K562 (cell line): ENCODE data around the gene SAP30BP. TPM values are rescaled to one million over a fixed set of nuclear protein-coding genes. Genes with fewer than 3 reads are reported as not detected.

Source experiments
- BHLHE40 ChIP-seq: IDR thresholded peaks from 2 replicates; pipeline ENCODE4 v1.6.1; 2011; ENCODE audit warnings: low read length, improper control_type of control experiment
- BRCA1 ChIP-seq, 2 experiments: fragments of 450-650 bp in 1 of 2; sonication (generic) in 1 of 2; formaldehyde crosslinking in 1 of 2; IDR thresholded peaks; 2 replicates each; pipeline versions ENCODE4 v1.5.0 to v1.6.1; 2017 to 2020; ENCODE audit warnings: mild to moderate bottlenecking in 1 of 2, missing genetic modification reagents in 1 of 2
- FOXK1 ChIP-seq: sonication (generic); formaldehyde crosslinking; IDR thresholded peaks from 2 replicates; pipeline ENCODE4 v1.8.0; 2022; ENCODE audit warnings: missing genetic modification reagents, mild to moderate bottlenecking, borderline replicate concordance
- HEY1 ChIP-seq: fragments of 250-450 bp; sonication (Bioruptor Pico); IDR thresholded peaks from 2 replicates; pipeline ENCODE4 v1.5.0; 2020; ENCODE audit warnings: mild to moderate bottlenecking, moderate library complexity, borderline replicate concordance
- ILF3 ChIP-seq: fragments of 450-650 bp; IDR thresholded peaks from 2 replicates; pipeline ENCODE4 v1.6.1; 2018; ENCODE audit warnings: antibody characterized with exemption, mild to moderate bottlenecking, moderate library complexity, borderline replicate concordance
- RFX7 ChIP-seq: fragments of 250-450 bp; sonication (Bioruptor Pico); IDR thresholded peaks from 2 replicates; pipeline ENCODE4 v1.5.1; 2021; ENCODE audit warnings: mild to moderate bottlenecking
- SIX5 ChIP-seq, 2 experiments: IDR thresholded peaks; 2 replicates each; pipeline ENCODE4 v1.6.1; 2011; ENCODE audit warnings: low read length in 2 of 2, borderline replicate concordance in 1 of 2, low read depth in 1 of 2, mild to moderate bottlenecking in 1 of 2, moderate library complexity in 1 of 2; ENCODE audit not compliant: insufficient read depth in 1 of 2
- SMARCA5 ChIP-seq: fragments of 450-650 bp; IDR thresholded peaks from 2 replicates; pipeline ENCODE4 v1.6.1; 2016
- TRIM28 ChIP-seq: fragments of 450-650 bp; IDR thresholded peaks from 2 replicates; pipeline ENCODE4 v1.6.1; 2017
- ZBTB8A ChIP-seq: fragments of 450-650 bp; IDR thresholded peaks from 2 replicates; pipeline ENCODE4 v1.6.1; 2018; ENCODE audit warnings: mild to moderate bottlenecking, moderate library complexity; ENCODE audit not compliant: partially characterized antibody
- ZNF224 ChIP-seq: sonication (generic); formaldehyde crosslinking; IDR thresholded peaks from 2 replicates; pipeline ENCODE4 v1.8.0; 2022; ENCODE audit warnings: mild to moderate bottlenecking, missing genetic modification reagents
- polyA plus RNA-seq, 8 experiments: library from polyadenylated mRNA; depleted of rRNA in 4 of 8; stranded (reverse) in 5 of 8; unstranded in 3 of 8; fragments of >200 nt; fragmentation: Nextera tagmentation in 2 of 8; fragmentation: Illumina TruSeq in 1 of 8; extraction: Ambion mirVana in 2 of 8; extraction: Trizol in 1 of 8; gene quantifications; 2 replicates each; pipeline versions ENCODE4 v1.2.1 to v1.2.3, GENCODE V29; 2011 to 2014; ENCODE audit warnings: inconsistent platforms in 1 of 8, missing spikeins in 1 of 8
- total RNA-seq, 7 experiments: library from RNA; depleted of rRNA in 6 of 7; stranded (reverse); fragments of >200 nt in 6 of 7; fragmentation: Illumina TruSeq in 2 of 7; extraction: Trizol in 2 of 7; gene quantifications; 2 replicates each; pipeline versions ENCODE4 v1.2.1 to v1.2.3, GENCODE V29; 2011 to 2021; ENCODE audit warnings: low replicate concordance in 1 of 7
- TF ChIP-seq, protein P1 (sequence below): fragments of 250-450 bp; sonication (Bioruptor Pico); IDR thresholded peaks from 2 replicates; pipeline ENCODE4 v1.5.0; 2022; ENCODE audit warnings: mild to moderate bottlenecking
- TF ChIP-seq, protein P2 (sequence below): sonication (generic); formaldehyde crosslinking; IDR thresholded peaks from 2 replicates; pipeline ENCODE4 v1.8.1; 2022; ENCODE audit warnings: missing genetic modification reagents
- TF ChIP-seq, protein P3 (sequence below): fragments of 200-800 bp; sonication (Bioruptor generic); IDR thresholded peaks from 2 replicates; pipeline ENCODE4 v1.6.1; 2016; ENCODE audit warnings: missing genetic modification characterization, missing compliant biosample characterization
- TF ChIP-seq, protein P4 (sequence below): fragments of 250-450 bp; sonication (Bioruptor Pico); IDR thresholded peaks from 2 replicates; pipeline ENCODE4 v1.5.0; 2021; ENCODE audit warnings: mild to moderate bottlenecking, moderate library complexity

SAP30BP gene
- total and polyA plus RNA-seq, 9 of the 15 experiments (the other 6 are each of a cell fraction or from before 2014, with no cell fraction given) = 45.3 to 154 (median 71.7) TPM

DNA sequence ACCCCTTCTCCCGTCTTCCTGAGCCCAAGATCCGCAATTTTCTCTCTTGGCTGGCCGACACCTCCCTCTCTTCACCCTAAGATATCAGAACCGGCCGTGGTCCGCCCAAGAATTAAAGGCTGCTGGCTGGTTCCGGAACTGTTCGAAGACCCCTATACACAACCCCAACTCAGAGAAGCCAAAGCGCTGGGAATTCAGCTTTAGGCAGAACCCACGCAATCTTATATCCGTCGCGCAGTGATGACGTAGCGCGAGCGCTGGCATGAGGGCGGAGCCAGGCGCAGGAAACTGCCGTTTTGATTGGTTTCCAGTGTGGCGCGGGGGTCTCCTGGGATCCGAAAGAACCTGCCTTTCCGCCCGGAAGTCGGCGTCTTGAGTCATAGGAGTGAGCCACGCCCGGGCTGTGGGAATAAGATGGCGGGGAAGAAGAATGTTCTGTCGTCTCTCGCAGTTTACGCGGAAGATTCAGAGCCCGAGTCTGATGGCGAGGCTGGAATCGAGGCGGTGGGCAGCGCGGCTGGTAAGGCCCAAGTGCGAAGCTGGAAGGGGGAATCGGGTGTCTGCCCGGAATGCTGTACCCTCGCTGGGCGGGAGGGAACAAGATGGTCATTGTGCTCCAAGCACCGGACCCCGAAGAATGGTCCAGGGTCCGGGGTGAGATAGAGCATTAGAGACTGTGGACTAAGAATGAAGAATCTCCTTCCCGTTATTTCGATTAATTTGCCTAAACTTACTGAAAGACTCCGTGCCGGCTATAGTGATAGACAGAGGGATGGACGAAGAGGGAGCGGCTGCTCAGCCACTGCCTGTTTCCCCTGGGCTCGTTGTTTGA, at the start of gene SAP30BP, which contains the start of gene RECQL5 (continued):
- TF ChIP-seq HEY1 (no peak), BHLHE40 (no peak), TRIM28 (no peak), SMARCA5 (no peak), FOXK1 (no peak), ZBTB8A (no peak), RFX7 (CRISPR knock-in tag) (no peak), BRCA1 (IDR thresholded peaks at IDR 0.05) (no peak), BRCA1 (CRISPR knock-in tag; IDR thresholded peaks at IDR 0.05) (no peak), ILF3 (no peak), ZNF224 (CRISPR knock-in tag) (no peak), SIX5 (IDR thresholded peaks at IDR 0.05; ENCODE audit: borderline replicate concordance in 1 of 2, insufficient read depth in 1 of 2, low read depth in 1 of 2, low read length in 2 of 2) (no peak)
- TF ChIP-seq, protein P1, sequence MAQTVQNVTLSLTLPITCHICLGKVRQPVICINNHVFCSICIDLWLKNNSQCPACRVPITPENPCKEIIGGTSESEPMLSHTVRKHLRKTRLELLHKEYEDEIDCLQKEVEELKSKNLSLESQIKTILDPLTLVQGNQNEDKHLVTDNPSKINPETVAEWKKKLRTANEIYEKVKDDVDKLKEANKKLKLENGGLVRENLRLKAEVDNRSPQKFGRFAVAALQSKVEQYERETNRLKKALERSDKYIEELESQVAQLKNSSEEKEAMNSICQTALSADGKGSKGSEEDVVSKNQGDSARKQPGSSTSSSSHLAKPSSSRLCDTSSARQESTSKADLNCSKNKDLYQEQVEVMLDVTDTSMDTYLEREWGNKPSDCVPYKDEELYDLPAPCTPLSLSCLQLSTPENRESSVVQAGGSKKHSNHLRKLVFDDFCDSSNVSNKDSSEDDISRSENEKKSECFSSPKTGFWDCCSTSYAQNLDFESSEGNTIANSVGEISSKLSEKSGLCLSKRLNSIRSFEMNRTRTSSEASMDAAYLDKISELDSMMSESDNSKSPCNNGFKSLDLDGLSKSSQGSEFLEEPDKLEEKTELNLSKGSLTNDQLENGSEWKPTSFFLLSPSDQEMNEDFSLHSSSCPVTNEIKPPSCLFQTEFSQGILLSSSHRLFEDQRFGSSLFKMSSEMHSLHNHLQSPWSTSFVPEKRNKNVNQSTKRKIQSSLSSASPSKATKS (CRISPR knock-in tag) = no peak
- TF ChIP-seq, protein P2, sequence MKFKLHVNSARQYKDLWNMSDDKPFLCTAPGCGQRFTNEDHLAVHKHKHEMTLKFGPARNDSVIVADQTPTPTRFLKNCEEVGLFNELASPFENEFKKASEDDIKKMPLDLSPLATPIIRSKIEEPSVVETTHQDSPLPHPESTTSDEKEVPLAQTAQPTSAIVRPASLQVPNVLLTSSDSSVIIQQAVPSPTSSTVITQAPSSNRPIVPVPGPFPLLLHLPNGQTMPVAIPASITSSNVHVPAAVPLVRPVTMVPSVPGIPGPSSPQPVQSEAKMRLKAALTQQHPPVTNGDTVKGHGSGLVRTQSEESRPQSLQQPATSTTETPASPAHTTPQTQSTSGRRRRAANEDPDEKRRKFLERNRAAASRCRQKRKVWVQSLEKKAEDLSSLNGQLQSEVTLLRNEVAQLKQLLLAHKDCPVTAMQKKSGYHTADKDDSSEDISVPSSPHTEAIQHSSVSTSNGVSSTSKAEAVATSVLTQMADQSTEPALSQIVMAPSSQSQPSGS (CRISPR knock-in tag) = no peak
- TF ChIP-seq, protein P3, sequence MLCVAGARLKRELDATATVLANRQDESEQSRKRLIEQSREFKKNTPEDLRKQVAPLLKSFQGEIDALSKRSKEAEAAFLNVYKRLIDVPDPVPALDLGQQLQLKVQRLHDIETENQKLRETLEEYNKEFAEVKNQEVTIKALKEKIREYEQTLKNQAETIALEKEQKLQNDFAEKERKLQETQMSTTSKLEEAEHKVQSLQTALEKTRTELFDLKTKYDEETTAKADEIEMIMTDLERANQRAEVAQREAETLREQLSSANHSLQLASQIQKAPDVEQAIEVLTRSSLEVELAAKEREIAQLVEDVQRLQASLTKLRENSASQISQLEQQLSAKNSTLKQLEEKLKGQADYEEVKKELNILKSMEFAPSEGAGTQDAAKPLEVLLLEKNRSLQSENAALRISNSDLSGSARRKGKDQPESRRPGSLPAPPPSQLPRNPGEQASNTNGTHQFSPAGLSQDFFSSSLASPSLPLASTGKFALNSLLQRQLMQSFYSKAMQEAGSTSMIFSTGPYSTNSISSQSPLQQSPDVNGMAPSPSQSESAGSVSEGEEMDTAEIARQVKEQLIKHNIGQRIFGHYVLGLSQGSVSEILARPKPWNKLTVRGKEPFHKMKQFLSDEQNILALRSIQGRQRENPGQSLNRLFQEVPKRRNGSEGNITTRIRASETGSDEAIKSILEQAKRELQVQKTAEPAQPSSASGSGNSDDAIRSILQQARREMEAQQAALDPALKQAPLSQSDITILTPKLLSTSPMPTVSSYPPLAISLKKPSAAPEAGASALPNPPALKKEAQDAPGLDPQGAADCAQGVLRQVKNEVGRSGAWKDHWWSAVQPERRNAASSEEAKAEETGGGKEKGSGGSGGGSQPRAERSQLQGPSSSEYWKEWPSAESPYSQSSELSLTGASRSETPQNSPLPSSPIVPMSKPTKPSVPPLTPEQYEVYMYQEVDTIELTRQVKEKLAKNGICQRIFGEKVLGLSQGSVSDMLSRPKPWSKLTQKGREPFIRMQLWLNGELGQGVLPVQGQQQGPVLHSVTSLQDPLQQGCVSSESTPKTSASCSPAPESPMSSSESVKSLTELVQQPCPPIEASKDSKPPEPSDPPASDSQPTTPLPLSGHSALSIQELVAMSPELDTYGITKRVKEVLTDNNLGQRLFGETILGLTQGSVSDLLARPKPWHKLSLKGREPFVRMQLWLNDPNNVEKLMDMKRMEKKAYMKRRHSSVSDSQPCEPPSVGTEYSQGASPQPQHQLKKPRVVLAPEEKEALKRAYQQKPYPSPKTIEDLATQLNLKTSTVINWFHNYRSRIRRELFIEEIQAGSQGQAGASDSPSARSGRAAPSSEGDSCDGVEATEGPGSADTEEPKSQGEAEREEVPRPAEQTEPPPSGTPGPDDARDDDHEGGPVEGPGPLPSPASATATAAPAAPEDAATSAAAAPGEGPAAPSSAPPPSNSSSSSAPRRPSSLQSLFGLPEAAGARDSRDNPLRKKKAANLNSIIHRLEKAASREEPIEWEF (CRISPR knock-in tag) = no peak
- TF ChIP-seq, protein P4, sequence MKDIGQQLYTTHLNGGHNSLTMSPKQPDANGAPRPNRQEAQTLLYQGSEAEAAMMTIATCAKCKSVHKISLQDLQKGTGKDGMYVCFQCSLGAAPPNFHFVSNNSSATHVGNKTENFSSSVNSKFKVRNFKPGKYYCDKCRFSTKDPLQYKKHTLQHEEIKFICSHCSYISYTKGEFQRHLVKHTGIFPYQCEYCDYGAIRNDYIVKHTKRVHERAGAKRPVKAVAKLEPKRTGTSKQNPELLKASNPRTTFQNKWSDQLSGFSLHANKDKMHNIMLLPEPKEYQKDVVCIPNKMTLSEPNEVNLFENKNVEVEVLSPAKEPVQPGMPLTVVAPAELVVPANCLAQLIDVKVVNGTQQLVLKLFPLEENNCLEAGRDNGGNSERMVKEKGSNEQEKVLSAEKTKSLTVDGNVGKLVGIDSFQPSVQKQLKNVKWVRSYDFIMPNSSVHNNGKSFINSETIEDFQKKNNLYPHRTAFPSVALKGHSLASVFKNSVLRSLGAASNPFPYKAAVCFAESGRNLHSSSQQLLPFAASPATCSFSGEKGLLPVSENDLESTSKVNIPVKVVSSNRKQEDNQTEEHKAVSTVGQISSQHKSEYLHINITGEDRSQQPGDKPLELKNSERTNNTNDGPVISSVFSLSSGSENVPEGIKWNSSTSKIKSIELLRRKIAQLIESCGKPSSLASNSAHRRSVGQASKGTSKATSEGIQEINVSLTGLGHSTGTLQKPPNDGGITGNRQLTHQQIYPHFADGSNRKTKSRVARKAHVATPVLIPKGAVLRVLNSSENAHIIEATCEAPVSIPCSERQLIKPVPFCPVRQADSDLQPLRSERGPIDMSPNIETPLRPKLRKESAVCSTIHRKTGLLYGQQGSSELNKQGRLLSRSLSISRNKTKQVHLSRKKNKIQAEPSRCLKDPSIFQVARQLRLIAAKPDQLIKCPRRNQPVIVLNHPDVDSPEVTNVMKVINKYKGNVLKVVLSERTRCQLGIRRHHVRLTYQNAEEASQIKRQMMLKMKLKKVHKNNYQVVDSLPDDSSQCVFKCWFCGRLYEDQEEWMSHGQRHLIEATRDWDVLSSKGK (CRISPR knock-in tag) = no peak
